ENCODE data around the gene DAGLB. TPM values are rescaled to one million over a fixed set of nuclear protein-coding genes. Genes with fewer than 3 reads are reported as not detected.

Gene DAGLB
- total RNA-seq, 6 experiments from 2014 or later, result 8.9 to 12.7 (median 11.7) TPM

DNA sequence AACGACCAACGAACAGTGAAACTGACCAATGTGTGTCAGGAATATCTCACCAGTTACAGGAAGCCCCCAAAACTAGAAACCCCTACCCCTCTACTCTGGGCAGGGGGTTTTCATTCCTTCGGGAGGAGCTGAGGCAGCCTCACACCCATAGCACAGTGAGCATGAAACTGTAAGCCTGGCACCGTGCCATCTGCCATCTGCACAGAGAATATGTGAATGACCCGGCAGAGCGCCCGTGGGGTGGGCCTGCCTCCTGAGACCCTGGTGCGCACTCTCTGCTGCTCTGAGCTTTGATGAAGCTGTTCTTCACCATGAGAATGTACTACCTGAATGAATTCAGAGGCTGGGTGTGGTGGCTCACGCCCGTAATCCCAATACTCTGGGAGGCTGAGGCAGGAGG is 27.1 kb downstream of the DAGLB start:
- peaks cover 0 to 27% (median 2%) of the 10 kb centered on the region in 4 donors for H3K36me3 ChIP-seq
- no CpG with 5 or more reads among the region's 10 CpGs for WGBS (ENCODE audit: insufficient coverage, low coverage, low lambda C conversion rate, missing lambda C conversion rate)
- TF ChIP-seq POLR2A (IDR thresholded peaks at IDR 0.05), result no peak
- TF ChIP-seq, protein P1, sequence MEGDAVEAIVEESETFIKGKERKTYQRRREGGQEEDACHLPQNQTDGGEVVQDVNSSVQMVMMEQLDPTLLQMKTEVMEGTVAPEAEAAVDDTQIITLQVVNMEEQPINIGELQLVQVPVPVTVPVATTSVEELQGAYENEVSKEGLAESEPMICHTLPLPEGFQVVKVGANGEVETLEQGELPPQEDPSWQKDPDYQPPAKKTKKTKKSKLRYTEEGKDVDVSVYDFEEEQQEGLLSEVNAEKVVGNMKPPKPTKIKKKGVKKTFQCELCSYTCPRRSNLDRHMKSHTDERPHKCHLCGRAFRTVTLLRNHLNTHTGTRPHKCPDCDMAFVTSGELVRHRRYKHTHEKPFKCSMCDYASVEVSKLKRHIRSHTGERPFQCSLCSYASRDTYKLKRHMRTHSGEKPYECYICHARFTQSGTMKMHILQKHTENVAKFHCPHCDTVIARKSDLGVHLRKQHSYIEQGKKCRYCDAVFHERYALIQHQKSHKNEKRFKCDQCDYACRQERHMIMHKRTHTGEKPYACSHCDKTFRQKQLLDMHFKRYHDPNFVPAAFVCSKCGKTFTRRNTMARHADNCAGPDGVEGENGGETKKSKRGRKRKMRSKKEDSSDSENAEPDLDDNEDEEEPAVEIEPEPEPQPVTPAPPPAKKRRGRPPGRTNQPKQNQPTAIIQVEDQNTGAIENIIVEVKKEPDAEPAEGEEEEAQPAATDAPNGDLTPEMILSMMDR (IDR thresholded peaks at IDR 0.05), result no peak

DNA sequence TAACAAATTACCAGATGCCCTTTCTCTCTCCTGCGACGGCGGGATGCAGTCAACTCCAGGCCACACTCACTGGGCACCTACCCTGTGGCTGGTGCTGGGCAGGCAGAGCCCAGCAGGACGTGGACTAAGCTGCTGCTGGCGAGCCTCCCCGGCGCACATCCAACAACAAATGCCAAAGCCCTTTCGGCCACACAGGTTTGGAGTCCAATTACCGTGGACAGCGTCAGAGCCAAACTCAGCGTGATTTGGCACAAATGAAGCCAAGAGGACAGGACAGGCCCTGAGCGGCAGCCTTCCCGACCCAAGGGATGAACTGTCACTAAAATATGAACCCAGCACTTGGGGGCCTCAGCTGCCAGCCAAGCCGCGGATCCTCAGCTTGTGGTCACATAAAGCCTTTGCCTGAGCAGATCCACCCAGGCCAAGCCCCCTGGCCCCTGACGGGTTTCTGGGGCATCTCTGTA is 28.4 kb downstream of the DAGLB start:
- H3K4me3 ChIP-seq, result no peak overlapping the region
- no peaks in the 10 kb centered on the region for H3K27me3 ChIP-seq
- peak; percentile 53 for TF ChIP-seq POLR2A (IDR thresholded peaks at IDR 0.05)
- TF ChIP-seq, protein P1 (IDR thresholded peaks at IDR 0.05), result no peak
- 33% methylated on average over 7 of the region's 16 CpGs for WGBS (ENCODE audit: insufficient coverage, low coverage, low lambda C conversion rate, missing lambda C conversion rate)
- H3K27ac ChIP-seq, result peak overlapping the region in 2 of 3 donors; percentile 68 to 74
- ATAC-seq, result peak; percentile 92 to 97 (median 96)
- H3K4me1 ChIP-seq, result peaks cover 0 to 12% (median 3%) of the 10 kb centered on the region in 4 donors
- intact Hi-C loops (cut with DNase I), result no loop called here
- no peaks in the 10 kb centered on the region for H3K9me3 ChIP-seq
- H3K36me3 ChIP-seq, result peaks cover 0 to 31% (median 5%) of the 10 kb centered on the region in 4 donors
- DNase-seq, result peak; percentile 82 to 96 (median 93)

More for the DNA sequence above, 27.1 kb downstream of the DAGLB start:
- intact Hi-C loops (cut with DNase I), result no loop called here
- H3K27ac ChIP-seq, result no peak overlapping the region
- peaks cover 0 to 12% (median 3%) of the 10 kb centered on the region in 4 donors for H3K4me1 ChIP-seq
- no peaks in the 10 kb centered on the region for H3K9me3 ChIP-seq
- ATAC-seq, result no peak
- DNase-seq, result no peak
- H3K4me3 ChIP-seq, result no peak overlapping the region
- no peaks in the 10 kb centered on the region for H3K27me3 ChIP-seq

GRCh38 chr7:6417408-6417807 is 30.3 kb downstream of the DAGLB start:
- Histone ChIP-seq H3K4me1 (peaks cover 0 to 12% (median 3%) of the 10 kb centered on the region in 4 donors), H3K4me3 (no peak overlapping the region), H3K27me3 (no peaks in the 10 kb centered on the region), H3K9me3 (no peaks in the 10 kb centered on the region), H3K36me3 (peaks cover 0 to 44% (median 8%) of the 10 kb centered on the region in 4 donors), H3K27ac (no peak overlapping the region)
- WGBS (ENCODE audit: insufficient coverage, low coverage, low lambda C conversion rate, missing lambda C conversion rate), result 90% methylated on average over 5 of the region's 5 CpGs
- TF ChIP-seq POLR2A (IDR thresholded peaks at IDR 0.05), result no peak
- TF ChIP-seq, protein P1 (IDR thresholded peaks at IDR 0.05), result no peak
- DNase-seq (no peak), ATAC-seq (no peak)
- intact Hi-C loops (cut with DNase I), result no loop called here

GRCh38 chr7:6416516-6417145 is 31.1 kb downstream of the DAGLB start:
- Histone ChIP-seq H3K36me3 (peaks cover 0 to 44% (median 9%) of the 10 kb centered on the region in 4 donors), H3K27ac (no peak overlapping the region), H3K4me1 (peaks cover 0 to 12% (median 3%) of the 10 kb centered on the region in 4 donors), H3K27me3 (no peaks in the 10 kb centered on the region), H3K4me3 (no peak overlapping the region), H3K9me3 (no peaks in the 10 kb centered on the region)
- no peak for ATAC-seq
- WGBS (ENCODE audit: insufficient coverage, low coverage, low lambda C conversion rate, missing lambda C conversion rate), result 78% methylated on average over 17 of the region's 23 CpGs
- TF ChIP-seq POLR2A (IDR thresholded peaks at IDR 0.05), result no peak
- TF ChIP-seq, protein P1 (IDR thresholded peaks at IDR 0.05), result no peak
- intact Hi-C loops (cut with DNase I), result no loop called here
- DNase-seq, result no peak

Data from right lobe of liver (tissue), 6 donors.